SK-N-SH (cell line): ENCODE data around the gene CCDC175. TPM values are rescaled to one million over a fixed set of nuclear protein-coding genes. Genes with fewer than 3 reads are reported as not detected.

Source experiments
- CTCF ChIA-PET: fragments of 300-600, 350-600 bp; formaldehyde crosslinking; extraction: SDS; loops from one replicate; lab custom pipeline; 2021; lab: Yijun Ruan, JAX
- POLR2A ChIA-PET: fragments of 350-600 bp; sonication (Branson Sonifier 250); formaldehyde crosslinking; extraction: SDS; loops from one replicate; lab custom pipeline; 2020; ENCODE audit warnings: antibody characterized with exemption, inconsistent platforms; lab: Yijun Ruan, JAX
- DNase-seq: peaks from one replicate; pipeline ENCODE4 v3.0.0; 2012
- H2AFZ ChIP-seq: fragments of 200-600 bp; sonication (generic); 2 replicates; pipeline ENCODE4 v1.8.1; 2016; ENCODE audit warnings: antibody characterized with exemption, mild to moderate bottlenecking, low read depth
- H3F3A ChIP-seq: fragments of 200-600 bp; sonication (generic); replicated peaks from 2 replicates; pipeline ENCODE3; 2016; ENCODE audit warnings: antibody characterized with exemption, mild to moderate bottlenecking; ENCODE audit not compliant: insufficient read depth
- H3K27ac ChIP-seq, 2 experiments: fragments of 200-500 bp in 1 of 2; fragments of 200-600 bp in 1 of 2; sonication (Bioruptor generic) in 1 of 2; sonication (generic), shearing (Covaris generic) in 1 of 2; 2 replicates each; pipeline versions ENCODE4 v1.5.1 to v1.6.1; 2014 to 2016; ENCODE audit warnings: low read depth in 2 of 2, inconsistent platforms in 1 of 2, low read length in 1 of 2, mild to moderate bottlenecking in 1 of 2, mixed read lengths in 1 of 2
- H3K27me3 ChIP-seq: fragments of 200-600 bp; sonication (generic), shearing (Covaris generic); 2 replicates; pipeline ENCODE4 v1.6.1; 2016; ENCODE audit warnings: mixed run types; ENCODE audit not compliant: insufficient read depth
- H3K36me3 ChIP-seq, 2 experiments: fragments of 200-500 bp in 1 of 2; fragments of 200-600 bp in 1 of 2; sonication (Bioruptor generic) in 1 of 2; sonication (generic) in 1 of 2; replicated peaks in 1 of 2; 2 replicates each; pipeline versions ENCODE3 to v1.5.1; 2014 to 2016; ENCODE audit warnings: low read length in 1 of 2, mild to moderate bottlenecking in 1 of 2; ENCODE audit not compliant: insufficient read depth in 2 of 2, control insufficient read depth in 1 of 2
- H3K4me1 ChIP-seq, 2 experiments: fragments of 200-500 bp in 1 of 2; fragments of 200-600 bp in 1 of 2; sonication (Bioruptor generic) in 1 of 2; sonication (generic), shearing (Covaris generic) in 1 of 2; 2 replicates each; pipeline versions ENCODE4 v1.5.1 to v1.6.1; 2014 to 2016; ENCODE audit warnings: low read depth in 1 of 2, low read length in 1 of 2, mixed run types in 1 of 2; ENCODE audit not compliant: insufficient read depth in 2 of 2, control insufficient read depth in 1 of 2
- H3K4me2 ChIP-seq: fragments of 200-600 bp; sonication (generic), shearing (Covaris generic); 2 replicates; pipeline ENCODE4 v1.6.1; 2017; ENCODE audit warnings: mixed run types
- H3K4me3 ChIP-seq, 2 experiments: fragments of 200-500 bp in 1 of 2; fragments of 200-600 bp in 1 of 2; sonication (Bioruptor generic) in 1 of 2; sonication (generic), shearing (Covaris generic) in 1 of 2; 2 replicates each; pipeline versions ENCODE4 v1.5.1 to v1.8.1; 2014 to 2016; ENCODE audit warnings: low read depth in 2 of 2, inconsistent platforms in 1 of 2, low read length in 1 of 2, mild to moderate bottlenecking in 1 of 2, mixed read lengths in 1 of 2, moderate library complexity in 1 of 2
- H3K79me2 ChIP-seq: fragments of 200-600 bp; sonication (generic); 2 replicates; pipeline ENCODE4 v1.8.1; 2017; ENCODE audit warnings: mild to moderate bottlenecking; ENCODE audit not compliant: insufficient read depth
- H3K9ac ChIP-seq: fragments of 200-600 bp; sonication (generic); 2 replicates; pipeline ENCODE4 v1.6.1; 2017; ENCODE audit warnings: mixed run types
- H3K9me2 ChIP-seq: fragments of 200-600 bp; sonication (generic); 2 replicates; pipeline ENCODE4 v1.6.1; 2017; ENCODE audit warnings: mixed run types
- H3K9me3 ChIP-seq: fragments of 200-600 bp; sonication (generic); 2 replicates; pipeline ENCODE4 v1.6.1; 2017; ENCODE audit warnings: mixed run types, mild to moderate bottlenecking, moderate library complexity
- H4K20me1 ChIP-seq: fragments of 200-600 bp; sonication (generic); 2 replicates; pipeline ENCODE4 v1.6.1; 2017; ENCODE audit warnings: mild to moderate bottlenecking, mixed run types; ENCODE audit not compliant: insufficient read depth
- EP300 ChIP-seq, 2 experiments: IDR thresholded peaks; 2 replicates each; pipeline versions ENCODE4 v1.4.0 to v1.6.1; 2012; ENCODE audit warnings: borderline replicate concordance in 1 of 2, low read depth in 1 of 2, low read length in 1 of 2
- FOXM1 ChIP-seq: IDR thresholded peaks from 2 replicates; pipeline ENCODE4 v1.4.0; 2012; ENCODE audit warnings: low read depth, mild to moderate bottlenecking
- RAD21 ChIP-seq: IDR thresholded peaks from 2 replicates; pipeline ENCODE4 v1.6.1; 2012; ENCODE audit warnings: mild to moderate bottlenecking, low read length
- RFX5 ChIP-seq: IDR thresholded peaks from 2 replicates; pipeline ENCODE4 v1.6.1; 2012; ENCODE audit warnings: mild to moderate bottlenecking, improper control_type of control experiment, low read length
- SIN3A ChIP-seq: IDR thresholded peaks from 2 replicates; pipeline ENCODE4 v1.6.1; 2012; ENCODE audit warnings: low read depth, mild to moderate bottlenecking, low read length, moderate library complexity, borderline replicate concordance
- WGBS: methylation state at CpG from one replicate; pipeline ENCODE4 v1.1.6; 2017; ENCODE audit warnings: low lambda C conversion rate; 5-methylcytosine and 5-hydroxymethylcytosine counted together
- polyA plus RNA-seq, 3 experiments: library from polyadenylated mRNA; depleted of rRNA; stranded (reverse); fragments of >200 nt; gene quantifications; 2 replicates each; pipeline ENCODE4 v1.2.3, GENCODE V29; 2012
- TF ChIP-seq, protein P1 (sequence below): fragments of 150-350 bp; IDR thresholded peaks from 2 replicates; pipeline ENCODE4 v1.6.1; 2017; ENCODE audit warnings: antibody characterized with exemption, low read length, low read depth, borderline replicate concordance
- TF ChIP-seq, protein P2 (sequence below): fragments of 200-600 bp; sonication (generic); IDR thresholded peaks from 2 replicates; pipeline ENCODE4 v1.6.1; 2017; ENCODE audit warnings: antibody characterized with exemption, mild to moderate bottlenecking, moderate library complexity
- TF ChIP-seq, protein P3 (sequence below): IDR thresholded peaks from 2 replicates; pipeline ENCODE4 v1.6.1; 2012; ENCODE audit warnings: mild to moderate bottlenecking, low read depth, low read length, moderate library complexity
- TF ChIP-seq, protein P4 (sequence below): IDR thresholded peaks from 2 replicates; pipeline ENCODE4 v1.4.0; 2012; ENCODE audit warnings: low read depth, borderline replicate concordance

CCDC175 gene
- polyA plus RNA-seq, 1 of the 3 experiments (the other 2 are of a cell fraction): not detected

DNA sequence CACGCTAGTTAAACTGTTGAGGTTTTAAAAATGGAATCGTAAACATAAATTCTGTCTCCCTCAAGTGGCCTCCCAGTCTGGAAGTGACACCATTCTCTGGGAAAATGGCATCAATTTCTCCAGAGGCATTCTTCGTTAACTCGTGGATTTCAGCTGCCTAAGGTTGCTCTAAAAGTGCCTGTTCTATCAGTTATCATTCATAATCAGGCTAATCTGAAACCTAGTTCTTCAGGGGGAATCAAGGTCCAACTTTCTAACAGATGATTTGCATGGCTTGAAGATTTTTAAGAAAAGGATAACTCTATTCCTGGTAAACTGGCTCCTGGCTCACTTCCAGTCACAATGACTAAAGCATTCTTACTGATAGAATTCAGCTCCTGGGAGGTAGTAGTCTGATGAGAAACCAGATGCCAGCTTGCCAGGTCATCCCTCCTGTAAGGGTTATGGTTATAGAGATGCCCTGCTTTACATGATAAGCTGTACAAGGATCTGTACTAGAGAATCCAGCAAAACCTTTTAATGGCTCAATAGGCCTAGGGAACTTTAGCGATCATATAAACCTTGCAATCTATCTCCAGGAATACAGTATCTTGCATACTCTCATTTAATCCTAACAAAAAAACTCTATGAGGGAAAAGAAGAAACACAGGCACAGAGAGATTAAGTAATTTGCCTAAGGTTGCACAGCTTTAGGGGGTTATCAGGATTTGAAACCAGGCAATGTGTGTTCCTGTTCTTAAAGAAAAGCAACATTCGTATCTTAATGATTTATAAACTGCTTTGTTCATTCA, 93.9 kb downstream of the CCDC175 start (continued):
- TF ChIP-seq, protein P1, sequence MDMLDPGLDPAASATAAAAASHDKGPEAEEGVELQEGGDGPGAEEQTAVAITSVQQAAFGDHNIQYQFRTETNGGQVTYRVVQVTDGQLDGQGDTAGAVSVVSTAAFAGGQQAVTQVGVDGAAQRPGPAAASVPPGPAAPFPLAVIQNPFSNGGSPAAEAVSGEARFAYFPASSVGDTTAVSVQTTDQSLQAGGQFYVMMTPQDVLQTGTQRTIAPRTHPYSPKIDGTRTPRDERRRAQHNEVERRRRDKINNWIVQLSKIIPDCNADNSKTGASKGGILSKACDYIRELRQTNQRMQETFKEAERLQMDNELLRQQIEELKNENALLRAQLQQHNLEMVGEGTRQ: no peak
- no peak for TF ChIP-seq RFX5
- TF ChIP-seq, protein P2, sequence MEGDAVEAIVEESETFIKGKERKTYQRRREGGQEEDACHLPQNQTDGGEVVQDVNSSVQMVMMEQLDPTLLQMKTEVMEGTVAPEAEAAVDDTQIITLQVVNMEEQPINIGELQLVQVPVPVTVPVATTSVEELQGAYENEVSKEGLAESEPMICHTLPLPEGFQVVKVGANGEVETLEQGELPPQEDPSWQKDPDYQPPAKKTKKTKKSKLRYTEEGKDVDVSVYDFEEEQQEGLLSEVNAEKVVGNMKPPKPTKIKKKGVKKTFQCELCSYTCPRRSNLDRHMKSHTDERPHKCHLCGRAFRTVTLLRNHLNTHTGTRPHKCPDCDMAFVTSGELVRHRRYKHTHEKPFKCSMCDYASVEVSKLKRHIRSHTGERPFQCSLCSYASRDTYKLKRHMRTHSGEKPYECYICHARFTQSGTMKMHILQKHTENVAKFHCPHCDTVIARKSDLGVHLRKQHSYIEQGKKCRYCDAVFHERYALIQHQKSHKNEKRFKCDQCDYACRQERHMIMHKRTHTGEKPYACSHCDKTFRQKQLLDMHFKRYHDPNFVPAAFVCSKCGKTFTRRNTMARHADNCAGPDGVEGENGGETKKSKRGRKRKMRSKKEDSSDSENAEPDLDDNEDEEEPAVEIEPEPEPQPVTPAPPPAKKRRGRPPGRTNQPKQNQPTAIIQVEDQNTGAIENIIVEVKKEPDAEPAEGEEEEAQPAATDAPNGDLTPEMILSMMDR: peak; percentile 18; the same call in 1 of the 2 replicates
- TF ChIP-seq FOXM1: 0 out of 2 replicates have a peak, but pooled peaks have one; percentile 42
- peak; percentile 76; the same call in 1 of the 2 replicates for TF ChIP-seq SIN3A
- TF ChIP-seq, protein P3, sequence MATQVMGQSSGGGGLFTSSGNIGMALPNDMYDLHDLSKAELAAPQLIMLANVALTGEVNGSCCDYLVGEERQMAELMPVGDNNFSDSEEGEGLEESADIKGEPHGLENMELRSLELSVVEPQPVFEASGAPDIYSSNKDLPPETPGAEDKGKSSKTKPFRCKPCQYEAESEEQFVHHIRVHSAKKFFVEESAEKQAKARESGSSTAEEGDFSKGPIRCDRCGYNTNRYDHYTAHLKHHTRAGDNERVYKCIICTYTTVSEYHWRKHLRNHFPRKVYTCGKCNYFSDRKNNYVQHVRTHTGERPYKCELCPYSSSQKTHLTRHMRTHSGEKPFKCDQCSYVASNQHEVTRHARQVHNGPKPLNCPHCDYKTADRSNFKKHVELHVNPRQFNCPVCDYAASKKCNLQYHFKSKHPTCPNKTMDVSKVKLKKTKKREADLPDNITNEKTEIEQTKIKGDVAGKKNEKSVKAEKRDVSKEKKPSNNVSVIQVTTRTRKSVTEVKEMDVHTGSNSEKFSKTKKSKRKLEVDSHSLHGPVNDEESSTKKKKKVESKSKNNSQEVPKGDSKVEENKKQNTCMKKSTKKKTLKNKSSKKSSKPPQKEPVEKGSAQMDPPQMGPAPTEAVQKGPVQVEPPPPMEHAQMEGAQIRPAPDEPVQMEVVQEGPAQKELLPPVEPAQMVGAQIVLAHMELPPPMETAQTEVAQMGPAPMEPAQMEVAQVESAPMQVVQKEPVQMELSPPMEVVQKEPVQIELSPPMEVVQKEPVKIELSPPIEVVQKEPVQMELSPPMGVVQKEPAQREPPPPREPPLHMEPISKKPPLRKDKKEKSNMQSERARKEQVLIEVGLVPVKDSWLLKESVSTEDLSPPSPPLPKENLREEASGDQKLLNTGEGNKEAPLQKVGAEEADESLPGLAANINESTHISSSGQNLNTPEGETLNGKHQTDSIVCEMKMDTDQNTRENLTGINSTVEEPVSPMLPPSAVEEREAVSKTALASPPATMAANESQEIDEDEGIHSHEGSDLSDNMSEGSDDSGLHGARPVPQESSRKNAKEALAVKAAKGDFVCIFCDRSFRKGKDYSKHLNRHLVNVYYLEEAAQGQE: no peak

DNA sequence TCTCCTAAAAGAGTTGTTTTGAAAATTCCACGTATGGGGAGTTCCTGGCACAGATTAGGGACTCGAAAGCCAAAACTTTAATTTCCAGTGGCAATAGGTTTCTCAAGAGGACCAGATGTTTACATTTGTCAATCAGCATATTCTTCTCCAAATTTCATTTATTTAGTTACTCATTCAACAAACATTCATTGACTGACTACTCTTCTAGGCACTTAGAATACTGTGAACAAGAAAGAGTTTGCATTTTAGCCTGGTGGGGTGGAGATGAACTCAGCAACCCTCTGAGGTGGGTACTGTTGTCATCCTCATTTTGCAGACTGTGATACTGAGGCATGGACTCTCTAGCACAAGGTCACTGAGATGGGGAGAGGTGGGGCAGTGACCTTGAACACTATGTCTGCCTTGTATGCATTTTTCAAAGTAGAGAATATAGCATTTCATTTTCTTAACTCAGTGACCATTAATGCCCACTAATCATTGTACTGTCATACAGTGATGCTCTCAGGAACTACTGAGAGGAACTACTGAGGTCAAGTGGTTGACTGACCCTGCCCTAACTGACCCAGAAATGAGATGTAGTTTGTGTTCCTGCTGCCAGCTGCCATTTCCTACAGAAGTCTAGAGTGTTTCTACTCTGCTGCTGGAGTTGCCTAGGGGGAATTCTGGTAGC, 94.6 kb downstream of the CCDC175 start:
- H3K27me3 ChIP-seq: no peaks in the 10 kb centered on the region
- H3K4me1 ChIP-seq: peaks cover 12 to 26% of the 10 kb centered on the region in 2 experiments; a peak in 3 of 4 replicates
- peaks cover 26% of the 10 kb centered on the region for H3F3A ChIP-seq
- 0 out of 2 replicates have a peak, but pooled peaks cover 4% of the 10 kb centered on the region for H4K20me1 ChIP-seq
- CTCF ChIA-PET: interaction anchor here (0.9 to 3.4 kb wide), 6 partner anchors 8 to 292 kb away, joined by 3 to 27 read pairs (median 10); partner anchors contain the start of gene CCDC175
- peaks cover 31 to 34% of the 10 kb centered on the region in 2 experiments for H3K36me3 ChIP-seq
- H3K4me2 ChIP-seq: peak overlapping the region; percentile 77
- no peak for DNase-seq
- H3K79me2 ChIP-seq: peaks cover 94% of the 10 kb centered on the region
- POLR2A ChIA-PET: no interaction called here
- H3K27ac ChIP-seq: peak overlapping the region; percentile 97 to 99
- 45% methylated on average over 2 of the region's 2 CpGs for WGBS
- H3K9me3 ChIP-seq: no peaks in the 10 kb centered on the region
- H2AFZ ChIP-seq: no peak overlapping the region
- H3K9ac ChIP-seq: peak overlapping the region; percentile 95
- H3K4me3 ChIP-seq: peak overlapping the region; percentile 68 to 89
- no peaks in the 10 kb centered on the region for H3K9me2 ChIP-seq
- TF ChIP-seq FOXM1 (no peak), EP300 (IDR thresholded peaks at IDR 0.05; ENCODE audit: borderline replicate concordance in 1 of 2, low read depth in 1 of 2, low read length in 1 of 2) (no peak), RAD21 (no peak)
- TF ChIP-seq, protein P3: no peak
- TF ChIP-seq, protein P4, sequence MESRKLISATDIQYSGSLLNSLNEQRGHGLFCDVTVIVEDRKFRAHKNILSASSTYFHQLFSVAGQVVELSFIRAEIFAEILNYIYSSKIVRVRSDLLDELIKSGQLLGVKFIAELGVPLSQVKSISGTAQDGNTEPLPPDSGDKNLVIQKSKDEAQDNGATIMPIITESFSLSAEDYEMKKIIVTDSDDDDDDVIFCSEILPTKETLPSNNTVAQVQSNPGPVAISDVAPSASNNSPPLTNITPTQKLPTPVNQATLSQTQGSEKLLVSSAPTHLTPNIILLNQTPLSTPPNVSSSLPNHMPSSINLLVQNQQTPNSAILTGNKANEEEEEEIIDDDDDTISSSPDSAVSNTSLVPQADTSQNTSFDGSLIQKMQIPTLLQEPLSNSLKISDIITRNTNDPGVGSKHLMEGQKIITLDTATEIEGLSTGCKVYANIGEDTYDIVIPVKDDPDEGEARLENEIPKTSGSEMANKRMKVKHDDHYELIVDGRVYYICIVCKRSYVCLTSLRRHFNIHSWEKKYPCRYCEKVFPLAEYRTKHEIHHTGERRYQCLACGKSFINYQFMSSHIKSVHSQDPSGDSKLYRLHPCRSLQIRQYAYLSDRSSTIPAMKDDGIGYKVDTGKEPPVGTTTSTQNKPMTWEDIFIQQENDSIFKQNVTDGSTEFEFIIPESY: no peak
- TF ChIP-seq, protein P1: no peak
